Fibroblast of lung (primary cell): ENCODE measurements around the gene TMEM72.

Experiments
- EZH2 ChIP-seq: IDR thresholded peaks from 2 replicates; pipeline ENCODE4 v1.5.1; 2012; ENCODE audit warnings: low read length, control low read depth, mild to moderate bottlenecking; ENCODE audit errors: missing control alignments
- TF ChIP-seq, protein P1 (sequence below), 2 donors: IDR thresholded peaks in 1 of 2; conservative IDR thresholded peaks in 1 of 2; 1 replicate in 1 of 2; 2 replicates in 1 of 2; pipeline ENCODE4 v1.5.1; 2011 to 2012; ENCODE audit warnings: low read length in 2 of 2, control low read depth in 1 of 2, inconsistent platforms in 1 of 2, low read depth in 1 of 2, mild to moderate bottlenecking in 1 of 2

DNA sequence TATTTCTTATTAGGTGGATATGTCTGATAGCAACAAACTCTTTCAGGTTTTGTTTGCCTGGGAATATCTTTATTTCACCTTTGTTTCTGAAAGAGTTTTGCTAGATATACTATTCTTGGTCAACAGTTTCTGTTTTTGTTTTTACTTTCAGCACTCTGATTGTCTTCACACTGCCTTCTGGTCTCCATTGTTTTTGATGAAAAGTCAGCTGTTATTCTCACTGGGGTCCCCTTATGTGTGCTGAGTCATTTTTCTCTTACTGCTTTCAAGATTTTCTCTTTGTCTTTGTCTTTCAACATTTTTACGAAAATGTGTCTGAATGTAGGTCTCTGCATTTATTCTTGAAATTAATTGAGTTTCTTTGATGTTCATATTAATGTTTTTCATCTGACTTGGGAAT lies 33.2 kb downstream of the TMEM72 start:
- TF ChIP-seq, protein P1, sequence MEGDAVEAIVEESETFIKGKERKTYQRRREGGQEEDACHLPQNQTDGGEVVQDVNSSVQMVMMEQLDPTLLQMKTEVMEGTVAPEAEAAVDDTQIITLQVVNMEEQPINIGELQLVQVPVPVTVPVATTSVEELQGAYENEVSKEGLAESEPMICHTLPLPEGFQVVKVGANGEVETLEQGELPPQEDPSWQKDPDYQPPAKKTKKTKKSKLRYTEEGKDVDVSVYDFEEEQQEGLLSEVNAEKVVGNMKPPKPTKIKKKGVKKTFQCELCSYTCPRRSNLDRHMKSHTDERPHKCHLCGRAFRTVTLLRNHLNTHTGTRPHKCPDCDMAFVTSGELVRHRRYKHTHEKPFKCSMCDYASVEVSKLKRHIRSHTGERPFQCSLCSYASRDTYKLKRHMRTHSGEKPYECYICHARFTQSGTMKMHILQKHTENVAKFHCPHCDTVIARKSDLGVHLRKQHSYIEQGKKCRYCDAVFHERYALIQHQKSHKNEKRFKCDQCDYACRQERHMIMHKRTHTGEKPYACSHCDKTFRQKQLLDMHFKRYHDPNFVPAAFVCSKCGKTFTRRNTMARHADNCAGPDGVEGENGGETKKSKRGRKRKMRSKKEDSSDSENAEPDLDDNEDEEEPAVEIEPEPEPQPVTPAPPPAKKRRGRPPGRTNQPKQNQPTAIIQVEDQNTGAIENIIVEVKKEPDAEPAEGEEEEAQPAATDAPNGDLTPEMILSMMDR (conservative IDR thresholded peaks at IDR 0.05 in 1 of 2, IDR thresholded peaks at IDR 0.05 in 1 of 2; ENCODE audit: low read depth in 1 of 2, low read length in 2 of 2) = no peak
- no peak for TF ChIP-seq EZH2
